Fibroblast of lung (primary cell): Measurements from ENCODE around the gene SKIC8.
"Not testable (repeated sequence)": the region's sequence is repeated elsewhere in the genome, so short reads cannot be mapped to it uniquely, and the experiment has no call there.

Experiments used
- EZH2 ChIP-seq: IDR thresholded peaks from 2 replicates; pipeline ENCODE4 v1.5.1; 2012; ENCODE audit warnings: low read length, control low read depth, mild to moderate bottlenecking; ENCODE audit errors: missing control alignments
- TF ChIP-seq, protein P1 (sequence below), 2 donors: IDR thresholded peaks in 1 of 2; conservative IDR thresholded peaks in 1 of 2; 1 replicate in 1 of 2; 2 replicates in 1 of 2; pipeline ENCODE4 v1.5.1; 2011 to 2012; ENCODE audit warnings: low read length in 2 of 2, control low read depth in 1 of 2, inconsistent platforms in 1 of 2, low read depth in 1 of 2, mild to moderate bottlenecking in 1 of 2

- TF ChIP-seq, protein P1, sequence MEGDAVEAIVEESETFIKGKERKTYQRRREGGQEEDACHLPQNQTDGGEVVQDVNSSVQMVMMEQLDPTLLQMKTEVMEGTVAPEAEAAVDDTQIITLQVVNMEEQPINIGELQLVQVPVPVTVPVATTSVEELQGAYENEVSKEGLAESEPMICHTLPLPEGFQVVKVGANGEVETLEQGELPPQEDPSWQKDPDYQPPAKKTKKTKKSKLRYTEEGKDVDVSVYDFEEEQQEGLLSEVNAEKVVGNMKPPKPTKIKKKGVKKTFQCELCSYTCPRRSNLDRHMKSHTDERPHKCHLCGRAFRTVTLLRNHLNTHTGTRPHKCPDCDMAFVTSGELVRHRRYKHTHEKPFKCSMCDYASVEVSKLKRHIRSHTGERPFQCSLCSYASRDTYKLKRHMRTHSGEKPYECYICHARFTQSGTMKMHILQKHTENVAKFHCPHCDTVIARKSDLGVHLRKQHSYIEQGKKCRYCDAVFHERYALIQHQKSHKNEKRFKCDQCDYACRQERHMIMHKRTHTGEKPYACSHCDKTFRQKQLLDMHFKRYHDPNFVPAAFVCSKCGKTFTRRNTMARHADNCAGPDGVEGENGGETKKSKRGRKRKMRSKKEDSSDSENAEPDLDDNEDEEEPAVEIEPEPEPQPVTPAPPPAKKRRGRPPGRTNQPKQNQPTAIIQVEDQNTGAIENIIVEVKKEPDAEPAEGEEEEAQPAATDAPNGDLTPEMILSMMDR (conservative IDR thresholded peaks at IDR 0.05 in 1 of 2, IDR thresholded peaks at IDR 0.05 in 1 of 2; ENCODE audit: low read depth in 1 of 2, low read length in 2 of 2) = not testable (repeated sequence)
- TF ChIP-seq EZH2 = not testable (repeated sequence)
These were observed 53.3 kb downstream of the SKIC8 start for GRCh38 chr15:78245976-78246620.
